GM23338 (cell line): ENCODE measurements around the gene ANKRA2. TPM values are rescaled to one million over a fixed set of nuclear protein-coding genes. Genes with fewer than 3 reads are reported as not detected.

Experiments used
- ATAC-seq: fragments of 200-7000 bp; cut with Tn5 transposase; 3 replicates; pipeline ENCODE4 v1.9.1; 2020
- DNase-seq: peaks from one replicate; pipeline ENCODE4 v3.0.0-alpha.2; 2015; ENCODE audit warnings: low spot score
- H2AFZ ChIP-seq: fragments of 200-600 bp; sonication (generic); 2 replicates; pipeline ENCODE4 v1.8.0; 2016; ENCODE audit warnings: antibody characterized with exemption, mild to moderate bottlenecking, moderate library complexity
- H3F3A ChIP-seq: fragments of 200-600 bp; sonication (generic); replicated peaks from 2 replicates; pipeline ENCODE4 v1.8.0; 2017; ENCODE audit warnings: antibody characterized with exemption, mixed run types, low read depth
- H3K27ac ChIP-seq: fragments of 200-600 bp; sonication (generic); 2 replicates; pipeline ENCODE4 v1.6.1; 2016; ENCODE audit warnings: low read depth
- H3K27me3 ChIP-seq: fragments of 200-600 bp; sonication (generic); 2 replicates; pipeline ENCODE4 v1.8.0; 2016; ENCODE audit warnings: mild to moderate bottlenecking, mixed run types, moderate library complexity; ENCODE audit not compliant: insufficient read depth
- H3K36me3 ChIP-seq: fragments of 200-600 bp; sonication (generic); 2 replicates; pipeline ENCODE4 v1.8.0; 2016; ENCODE audit warnings: mild to moderate bottlenecking; ENCODE audit not compliant: insufficient read depth
- H3K4me1 ChIP-seq: fragments of 200-600 bp; sonication (generic); 2 replicates; pipeline ENCODE4 v1.8.0; 2016; ENCODE audit warnings: mild to moderate bottlenecking, moderate library complexity; ENCODE audit not compliant: insufficient read depth
- H3K4me2 ChIP-seq: fragments of 200-600 bp; sonication (generic); 2 replicates; pipeline ENCODE4 v1.7.1; 2017; ENCODE audit warnings: mixed run types
- H3K4me3 ChIP-seq: fragments of 200-600 bp; sonication (generic); 2 replicates; pipeline ENCODE4 v1.6.1; 2016; ENCODE audit warnings: mixed run types
- H3K79me2 ChIP-seq: fragments of 200-600 bp; sonication (generic); replicated peaks from 2 replicates; pipeline ENCODE4 v1.8.0; 2017; ENCODE audit warnings: mild to moderate bottlenecking; ENCODE audit not compliant: insufficient read depth
- H3K9me2 ChIP-seq: fragments of 200-600 bp; sonication (generic); 2 replicates; pipeline ENCODE4 v1.8.0; 2017; ENCODE audit not compliant: insufficient read depth
- H4K20me1 ChIP-seq: fragments of 200-600 bp; sonication (generic); replicated peaks from 2 replicates; pipeline ENCODE4 v1.8.0; 2017; ENCODE audit warnings: mild to moderate bottlenecking; ENCODE audit not compliant: insufficient read depth
- H3K27ac Mint-ChIP-seq: 2 replicates; pipeline ENCODE4 v1.8.0; 2020; ENCODE audit warnings: inconsistent platforms, mild to moderate bottlenecking, moderate library complexity, mixed read lengths
- H3K27me3 Mint-ChIP-seq: 3 replicates; pipeline ENCODE4 v1.8.0; 2022; ENCODE audit warnings: low read depth, mild to moderate bottlenecking, moderate library complexity, mixed read lengths, inconsistent platforms; ENCODE audit not compliant: insufficient read depth, poor library complexity
- H3K36me3 Mint-ChIP-seq: 3 replicates; pipeline ENCODE4 v1.8.0; 2021; ENCODE audit warnings: low read depth, mild to moderate bottlenecking, inconsistent platforms, moderate library complexity, mixed read lengths
- H3K4me1 Mint-ChIP-seq: 3 replicates; pipeline ENCODE4 v1.8.0; 2020; ENCODE audit warnings: mild to moderate bottlenecking, inconsistent platforms, mixed read lengths
- H3K4me3 Mint-ChIP-seq: 3 replicates; pipeline ENCODE4 v1.8.0; 2021; ENCODE audit warnings: moderate library complexity, mild to moderate bottlenecking, inconsistent platforms, mixed read lengths
- H3K9me3 Mint-ChIP-seq: 3 replicates; pipeline ENCODE4 v1.8.0; 2020; ENCODE audit warnings: moderate library complexity, mild to moderate bottlenecking, inconsistent platforms, mixed read lengths
- CREB1 ChIP-seq: fragments of 250-450 bp; sonication (Bioruptor Pico); IDR thresholded peaks from 2 replicates; pipeline ENCODE4 v1.5.0; 2020; ENCODE audit warnings: low read depth, mild to moderate bottlenecking, moderate library complexity
- NANOG ChIP-seq: IDR thresholded peaks from 2 replicates; pipeline ENCODE4 v1.6.1; 2016; ENCODE audit warnings: antibody characterized with exemption, borderline replicate concordance
- STAT1 ChIP-seq: IDR thresholded peaks from one replicate; pipeline ENCODE4 v1.6.1; 2016; ENCODE audit warnings: antibody characterized with exemption; ENCODE audit not compliant: unreplicated experiment
- polyA plus RNA-seq: library from polyadenylated mRNA; unstranded; fragments of >200 nt; fragmentation: Nextera tagmentation; extraction: Ambion mirVana; gene quantifications from 2 replicates; pipeline ENCODE4 v1.2.1, GENCODE V29; 2016
- total RNA-seq: library from RNA; depleted of rRNA; stranded (reverse); fragments of >200 nt; shearing (Covaris generic); gene quantifications from 2 replicates; pipeline ENCODE4 v1.2.3, GENCODE V29; 2014
- TF ChIP-seq, protein P1 (sequence below): fragments of 250-450 bp; sonication (Bioruptor Pico); IDR thresholded peaks from 2 replicates; pipeline ENCODE4 v1.5.0; 2020; ENCODE audit warnings: mild to moderate bottlenecking, moderate library complexity
- TF ChIP-seq, protein P2 (sequence below): IDR thresholded peaks from one replicate; pipeline ENCODE4 v1.6.1; 2018; ENCODE audit warnings: antibody characterized with exemption; ENCODE audit not compliant: unreplicated experiment

ANKRA2 gene
- total and polyA plus RNA-seq, 2 experiments from 2014 or later = 13.1 to 15.3 TPM

GRCh38 chr5:73534011-73534644 is 31.3 kb downstream of the ANKRA2 start (continued):
- TF ChIP-seq, protein P1, sequence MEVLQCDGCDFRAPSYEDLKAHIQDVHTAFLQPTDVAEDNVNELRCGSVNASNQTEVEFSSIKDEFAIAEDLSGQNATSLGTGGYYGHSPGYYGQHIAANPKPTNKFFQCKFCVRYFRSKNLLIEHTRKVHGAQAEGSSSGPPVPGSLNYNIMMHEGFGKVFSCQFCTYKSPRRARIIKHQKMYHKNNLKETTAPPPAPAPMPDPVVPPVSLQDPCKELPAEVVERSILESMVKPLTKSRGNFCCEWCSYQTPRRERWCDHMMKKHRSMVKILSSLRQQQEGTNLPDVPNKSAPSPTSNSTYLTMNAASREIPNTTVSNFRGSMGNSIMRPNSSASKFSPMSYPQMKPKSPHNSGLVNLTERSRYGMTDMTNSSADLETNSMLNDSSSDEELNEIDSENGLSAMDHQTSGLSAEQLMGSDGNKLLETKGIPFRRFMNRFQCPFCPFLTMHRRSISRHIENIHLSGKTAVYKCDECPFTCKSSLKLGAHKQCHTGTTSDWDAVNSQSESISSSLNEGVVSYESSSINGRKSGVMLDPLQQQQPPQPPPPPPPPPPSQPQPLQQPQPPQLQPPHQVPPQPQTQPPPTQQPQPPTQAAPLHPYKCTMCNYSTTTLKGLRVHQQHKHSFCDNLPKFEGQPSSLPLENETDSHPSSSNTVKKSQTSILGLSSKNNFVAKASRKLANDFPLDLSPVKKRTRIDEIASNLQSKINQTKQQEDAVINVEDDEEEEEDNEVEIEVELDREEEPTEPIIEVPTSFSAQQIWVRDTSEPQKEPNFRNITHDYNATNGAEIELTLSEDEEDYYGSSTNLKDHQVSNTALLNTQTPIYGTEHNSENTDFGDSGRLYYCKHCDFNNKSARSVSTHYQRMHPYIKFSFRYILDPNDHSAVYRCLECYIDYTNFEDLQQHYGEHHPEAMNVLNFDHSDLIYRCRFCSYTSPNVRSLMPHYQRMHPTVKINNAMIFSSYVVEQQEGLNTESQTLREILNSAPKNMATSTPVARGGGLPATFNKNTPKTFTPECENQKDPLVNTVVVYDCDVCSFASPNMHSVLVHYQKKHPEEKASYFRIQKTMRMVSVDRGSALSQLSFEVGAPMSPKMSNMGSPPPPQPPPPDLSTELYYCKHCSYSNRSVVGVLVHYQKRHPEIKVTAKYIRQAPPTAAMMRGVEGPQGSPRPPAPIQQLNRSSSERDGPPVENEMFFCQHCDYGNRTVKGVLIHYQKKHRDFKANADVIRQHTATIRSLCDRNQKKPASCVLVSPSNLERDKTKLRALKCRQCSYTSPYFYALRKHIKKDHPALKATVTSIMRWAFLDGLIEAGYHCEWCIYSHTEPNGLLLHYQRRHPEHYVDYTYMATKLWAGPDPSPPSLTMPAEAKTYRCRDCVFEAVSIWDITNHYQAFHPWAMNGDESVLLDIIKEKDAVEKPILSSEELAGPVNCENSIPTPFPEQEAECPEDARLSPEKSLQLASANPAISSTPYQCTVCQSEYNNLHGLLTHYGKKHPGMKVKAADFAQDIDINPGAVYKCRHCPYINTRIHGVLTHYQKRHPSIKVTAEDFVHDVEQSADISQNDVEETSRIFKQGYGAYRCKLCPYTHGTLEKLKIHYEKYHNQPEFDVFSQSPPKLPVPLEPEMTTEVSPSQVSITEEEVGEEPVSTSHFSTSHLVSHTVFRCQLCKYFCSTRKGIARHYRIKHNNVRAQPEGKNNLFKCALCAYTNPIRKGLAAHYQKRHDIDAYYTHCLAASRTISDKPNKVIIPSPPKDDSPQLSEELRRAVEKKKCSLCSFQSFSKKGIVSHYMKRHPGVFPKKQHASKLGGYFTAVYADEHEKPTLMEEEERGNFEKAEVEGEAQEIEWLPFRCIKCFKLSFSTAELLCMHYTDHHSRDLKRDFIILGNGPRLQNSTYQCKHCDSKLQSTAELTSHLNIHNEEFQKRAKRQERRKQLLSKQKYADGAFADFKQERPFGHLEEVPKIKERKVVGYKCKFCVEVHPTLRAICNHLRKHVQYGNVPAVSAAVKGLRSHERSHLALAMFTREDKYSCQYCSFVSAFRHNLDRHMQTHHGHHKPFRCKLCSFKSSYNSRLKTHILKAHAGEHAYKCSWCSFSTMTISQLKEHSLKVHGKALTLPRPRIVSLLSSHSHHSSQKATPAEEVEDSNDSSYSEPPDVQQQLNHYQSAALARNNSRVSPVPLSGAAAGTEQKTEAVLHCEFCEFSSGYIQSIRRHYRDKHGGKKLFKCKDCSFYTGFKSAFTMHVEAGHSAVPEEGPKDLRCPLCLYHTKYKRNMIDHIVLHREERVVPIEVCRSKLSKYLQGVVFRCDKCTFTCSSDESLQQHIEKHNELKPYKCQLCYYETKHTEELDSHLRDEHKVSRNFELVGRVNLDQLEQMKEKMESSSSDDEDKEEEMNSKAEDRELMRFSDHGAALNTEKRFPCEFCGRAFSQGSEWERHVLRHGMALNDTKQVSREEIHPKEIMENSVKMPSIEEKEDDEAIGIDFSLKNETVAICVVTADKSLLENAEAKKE (CRISPR knock-in tag) = no peak

DNA sequence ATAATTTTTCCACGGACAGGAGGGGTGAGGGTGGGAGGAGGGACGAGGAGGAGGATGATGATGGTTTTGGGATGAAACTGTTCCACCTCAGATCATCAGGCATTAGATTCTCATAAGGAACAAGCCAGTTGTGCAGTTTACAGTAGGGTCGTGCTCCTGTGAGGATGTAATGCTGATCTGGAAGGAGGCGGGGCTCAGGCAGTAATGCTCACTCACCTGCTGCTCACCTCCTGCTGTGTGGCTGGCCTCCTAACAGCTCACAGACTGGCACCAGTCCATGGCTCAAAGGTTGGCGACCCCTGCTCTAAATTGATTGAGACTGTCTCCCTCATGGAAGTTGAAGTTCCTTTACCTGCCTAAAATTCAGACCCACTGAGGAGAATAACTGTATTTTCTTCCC is 33.2 kb downstream of the ANKRA2 start:
- no peak for ATAC-seq
- Histone ChIP-seq H3K4me1 (peaks cover 13% of the 10 kb centered on the region), H3K4me2 (no peak overlapping the region), H2AFZ (no peak overlapping the region), H3K9me2 (peaks cover 7% of the 10 kb centered on the region; the same call in 1 of the 2 replicates), H3K79me2 (no peaks in the 10 kb centered on the region), H3K36me3 (no peaks in the 10 kb centered on the region), H3F3A (no peaks in the 10 kb centered on the region), H4K20me1 (no peaks in the 10 kb centered on the region), H3K4me3 (no peak overlapping the region), H3K27me3 (no peaks in the 10 kb centered on the region), H3K27ac (no peak overlapping the region)
- H3K36me3 Mint-ChIP-seq = peaks cover 17% of the 10 kb centered on the region
- no peak overlapping the region for H3K4me3 Mint-ChIP-seq
- no peak for DNase-seq
- peaks cover 11% of the 10 kb centered on the region for H3K27me3 Mint-ChIP-seq
- H3K4me1 Mint-ChIP-seq = peaks cover 18% of the 10 kb centered on the region
- H3K9me3 Mint-ChIP-seq = peaks cover 31% of the 10 kb centered on the region
- H3K27ac Mint-ChIP-seq = no peak overlapping the region
- TF ChIP-seq, protein P2, sequence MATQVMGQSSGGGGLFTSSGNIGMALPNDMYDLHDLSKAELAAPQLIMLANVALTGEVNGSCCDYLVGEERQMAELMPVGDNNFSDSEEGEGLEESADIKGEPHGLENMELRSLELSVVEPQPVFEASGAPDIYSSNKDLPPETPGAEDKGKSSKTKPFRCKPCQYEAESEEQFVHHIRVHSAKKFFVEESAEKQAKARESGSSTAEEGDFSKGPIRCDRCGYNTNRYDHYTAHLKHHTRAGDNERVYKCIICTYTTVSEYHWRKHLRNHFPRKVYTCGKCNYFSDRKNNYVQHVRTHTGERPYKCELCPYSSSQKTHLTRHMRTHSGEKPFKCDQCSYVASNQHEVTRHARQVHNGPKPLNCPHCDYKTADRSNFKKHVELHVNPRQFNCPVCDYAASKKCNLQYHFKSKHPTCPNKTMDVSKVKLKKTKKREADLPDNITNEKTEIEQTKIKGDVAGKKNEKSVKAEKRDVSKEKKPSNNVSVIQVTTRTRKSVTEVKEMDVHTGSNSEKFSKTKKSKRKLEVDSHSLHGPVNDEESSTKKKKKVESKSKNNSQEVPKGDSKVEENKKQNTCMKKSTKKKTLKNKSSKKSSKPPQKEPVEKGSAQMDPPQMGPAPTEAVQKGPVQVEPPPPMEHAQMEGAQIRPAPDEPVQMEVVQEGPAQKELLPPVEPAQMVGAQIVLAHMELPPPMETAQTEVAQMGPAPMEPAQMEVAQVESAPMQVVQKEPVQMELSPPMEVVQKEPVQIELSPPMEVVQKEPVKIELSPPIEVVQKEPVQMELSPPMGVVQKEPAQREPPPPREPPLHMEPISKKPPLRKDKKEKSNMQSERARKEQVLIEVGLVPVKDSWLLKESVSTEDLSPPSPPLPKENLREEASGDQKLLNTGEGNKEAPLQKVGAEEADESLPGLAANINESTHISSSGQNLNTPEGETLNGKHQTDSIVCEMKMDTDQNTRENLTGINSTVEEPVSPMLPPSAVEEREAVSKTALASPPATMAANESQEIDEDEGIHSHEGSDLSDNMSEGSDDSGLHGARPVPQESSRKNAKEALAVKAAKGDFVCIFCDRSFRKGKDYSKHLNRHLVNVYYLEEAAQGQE = no peak
- TF ChIP-seq STAT1 (no peak), CREB1 (no peak), NANOG (no peak)
- TF ChIP-seq, protein P1 (CRISPR knock-in tag) = no peak
